Suppressor macrophage (primary cell): ENCODE results near the gene ANAPC2.

Experiments used
- DNase-seq, 4 experiments: peaks; one replicate each; pipeline ENCODE4 v3.0.0-alpha.2; 2020 to 2022

ANAPC2 gene

GRCh38 chr9:137191691-137192447, 3.5 kb upstream of the ANAPC2 start:
- DNase-seq: no peak

DNA sequence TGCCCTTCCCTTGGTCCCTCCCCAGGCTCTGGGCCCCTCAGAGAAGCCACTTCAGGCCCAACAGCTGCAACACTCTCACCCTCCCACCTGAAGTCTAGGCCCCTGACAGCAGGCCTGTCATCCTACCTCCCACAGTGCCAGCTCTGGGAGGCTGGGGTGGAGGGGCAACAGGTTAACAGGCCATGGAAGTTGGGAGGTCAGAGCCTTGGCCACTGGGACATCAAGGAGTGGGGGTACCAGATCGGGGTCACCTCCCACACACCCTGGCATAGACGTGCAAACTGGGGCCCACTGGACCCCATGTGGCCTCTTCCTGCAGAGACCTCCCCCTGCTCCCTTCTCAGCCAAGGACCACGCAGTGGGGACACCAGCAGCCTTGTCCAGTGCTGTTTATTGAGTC, 2.9 kb upstream of the ANAPC2 start:
- DNase-seq: no peak

GRCh38 chr9:137190315-137190856, 2.0 kb upstream of the ANAPC2 start:
- DNase-seq: no peak

- DNase-seq: no peak
Measured at GRCh38 chr9:137189297-137190295, 1.2 kb upstream of the ANAPC2 start.

DNA sequence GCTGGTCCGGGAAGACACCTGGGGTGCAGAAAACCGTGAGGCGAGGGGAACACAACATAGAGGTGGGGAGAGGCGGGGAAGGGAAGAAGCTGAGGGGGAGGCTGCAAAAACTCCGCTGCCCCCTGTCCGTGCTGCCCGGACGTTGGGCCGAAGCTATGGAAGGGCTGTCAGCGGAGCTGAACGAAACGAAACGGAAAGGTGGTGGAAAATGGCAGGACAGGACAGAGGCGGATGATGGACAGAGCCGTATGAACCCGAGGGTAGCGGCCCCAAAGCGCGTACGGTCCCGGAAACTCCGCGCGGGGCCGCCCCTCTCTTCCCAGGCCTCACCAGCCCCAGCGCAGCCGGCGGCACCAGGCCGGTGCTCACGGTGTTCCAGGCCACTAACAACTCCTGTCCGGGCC, 272 bp downstream of the ANAPC2 start:
- no peak for DNase-seq

- DNase-seq: no peak
Measured at GRCh38 chr9:137187386-137187785, 974 bp downstream of the ANAPC2 start.

GRCh38 chr9:137186385-137186784, 2.0 kb downstream of the ANAPC2 start:
- no peak for DNase-seq

- DNase-seq: no peak
Measured at GRCh38 chr9:137185921-137186320, 2.4 kb downstream of the ANAPC2 start.

DNA sequence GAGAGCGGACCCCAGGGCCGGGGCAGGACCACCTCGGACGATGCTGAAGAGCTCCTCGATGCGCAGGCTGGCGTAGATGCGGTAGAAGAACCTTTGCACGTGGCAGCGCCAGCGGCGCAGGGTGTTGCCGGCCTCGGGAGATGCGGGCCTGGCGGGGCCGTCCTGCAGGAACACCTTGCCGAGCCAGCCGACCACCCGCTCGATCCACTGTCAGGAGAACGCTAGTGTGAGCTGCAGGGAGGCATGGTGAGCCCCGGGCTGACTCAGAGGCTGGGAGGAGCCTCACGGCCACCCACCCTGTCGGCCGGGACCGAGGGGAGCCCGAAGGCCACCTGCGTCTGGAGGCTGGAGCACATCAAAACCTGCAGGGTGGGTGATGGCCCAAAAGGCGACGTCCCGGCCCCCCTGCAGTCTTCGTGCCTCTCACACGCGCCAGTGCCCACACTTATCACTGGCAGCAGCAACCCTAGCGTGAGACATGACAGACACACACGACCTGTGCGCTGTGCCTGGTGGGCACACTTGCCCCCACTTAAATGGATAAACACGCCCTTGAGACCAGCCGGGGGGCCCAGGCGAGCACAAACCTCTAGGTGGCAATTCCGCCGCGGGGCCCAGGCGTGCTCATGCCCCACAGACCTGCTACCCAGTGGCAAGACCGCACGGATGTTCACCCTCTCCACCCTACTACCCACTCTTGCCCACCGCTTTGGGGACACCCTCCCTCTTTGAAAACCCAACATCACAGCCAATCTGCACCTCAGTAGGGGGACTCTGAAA, 3.3 kb downstream of the ANAPC2 start:
- no peak for DNase-seq

- no peak for DNase-seq
Measured at GRCh38 chr9:137183980-137184595, 4.3 kb downstream of the ANAPC2 start.

GRCh38 chr9:137182836-137183235, 5.5 kb downstream of the ANAPC2 start:
- DNase-seq: no peak

- DNase-seq: no peak
Measured at GRCh38 chr9:137181680-137182079, 6.7 kb downstream of the ANAPC2 start.

DNA sequence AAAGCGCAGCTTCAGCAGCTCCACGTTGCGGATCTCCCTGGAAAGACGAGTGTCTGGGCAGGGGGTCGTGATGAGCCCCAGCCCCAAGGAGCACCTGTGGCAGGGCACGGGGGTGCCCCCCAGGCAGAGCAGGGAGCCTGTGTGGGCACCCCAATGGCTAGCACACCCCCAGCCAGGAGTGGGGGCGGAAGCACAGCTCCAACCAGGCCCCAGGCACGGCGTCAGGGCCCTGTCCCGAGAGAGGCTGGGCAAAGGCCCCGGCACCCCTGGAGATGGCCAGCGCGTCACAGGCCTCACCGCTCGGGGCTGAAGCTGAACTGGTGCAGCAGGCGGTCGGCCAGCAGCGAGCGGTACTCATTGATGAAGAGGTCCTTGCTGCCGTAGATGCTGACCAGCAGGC, 7.9 kb downstream of the ANAPC2 start:
- DNase-seq: no peak

GRCh38 chr9:137179761-137180160, 8.6 kb downstream of the ANAPC2 start:
- DNase-seq: no peak

DNA sequence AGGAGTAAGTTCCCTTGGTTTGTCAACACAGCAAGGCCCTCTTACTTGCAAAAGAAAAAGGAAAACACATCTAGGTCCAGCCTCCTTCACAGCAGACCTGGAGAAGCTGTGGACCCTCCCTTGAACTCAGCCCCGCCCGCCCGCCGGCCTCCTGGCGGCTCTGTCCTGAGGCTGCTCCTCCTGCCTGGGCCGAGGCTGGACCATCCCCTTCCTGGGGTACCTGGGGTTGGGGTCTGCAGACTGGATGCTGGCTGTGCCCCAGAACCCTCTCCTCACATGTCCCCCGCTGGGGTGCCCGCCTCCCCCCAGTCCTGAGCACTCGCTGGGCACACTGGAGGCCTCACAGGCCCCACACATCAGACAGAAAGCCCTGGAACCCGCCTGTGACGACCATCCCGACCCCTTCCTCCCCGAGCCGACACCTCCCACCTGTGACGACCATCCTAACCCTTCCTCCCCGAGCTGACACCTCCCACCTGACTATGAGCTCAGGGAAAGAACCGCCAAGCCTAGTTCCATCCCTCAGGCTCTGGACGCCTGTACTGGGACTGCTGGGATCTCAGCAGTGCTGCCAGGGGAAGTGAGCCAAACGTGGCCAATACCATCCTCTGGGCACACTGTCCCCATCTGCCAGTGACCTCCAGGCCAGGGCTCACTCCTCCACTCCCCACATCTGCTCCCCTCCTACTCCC, 9.3 kb downstream of the ANAPC2 start:
- no peak for DNase-seq

- DNase-seq: no peak
Measured at GRCh38 chr9:137178201-137178938, 10.0 kb downstream of the ANAPC2 start.

DNA sequence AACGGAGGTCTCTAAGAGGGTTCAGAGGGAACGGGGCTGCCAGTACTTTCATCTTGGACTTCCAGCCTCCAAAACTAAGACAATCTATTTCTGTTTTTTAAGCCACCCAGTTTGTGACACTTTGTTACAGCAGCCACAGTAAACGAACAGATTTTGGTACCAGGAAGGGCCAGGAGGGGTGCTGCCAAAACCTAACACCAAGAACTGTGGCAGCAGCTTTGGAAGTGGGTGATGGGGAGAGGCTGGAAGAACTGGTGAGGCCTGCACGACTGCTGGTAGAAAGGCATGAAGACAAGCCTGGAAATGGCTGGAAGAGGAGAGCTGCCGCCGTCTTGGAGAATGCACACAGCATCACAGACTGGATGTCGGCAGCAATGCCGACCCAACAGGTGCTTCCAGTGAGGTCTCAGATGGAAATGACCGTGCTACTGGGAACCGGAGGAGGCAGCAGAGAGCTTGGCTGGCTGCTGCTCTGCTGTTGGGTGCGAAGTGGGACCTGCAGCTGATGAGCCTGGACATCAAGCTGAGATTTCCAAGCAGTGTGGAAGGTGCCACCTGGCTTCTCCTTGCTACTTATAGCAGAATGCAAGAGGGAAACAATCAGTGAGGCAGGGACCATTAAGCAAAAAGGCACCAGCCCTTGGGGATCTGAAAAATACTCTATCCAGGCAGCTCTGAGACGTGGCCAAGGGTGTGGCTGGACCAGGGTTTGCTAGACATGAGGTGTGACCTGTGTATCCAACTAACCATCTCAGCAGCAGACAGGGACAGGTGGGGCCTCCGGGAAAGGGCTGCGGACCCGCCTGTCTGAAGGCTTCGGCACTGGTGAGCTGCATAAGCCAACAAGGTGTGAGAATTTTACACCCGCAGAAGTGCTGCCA, 11.8 kb downstream of the ANAPC2 start:
- DNase-seq: peak in 2 of 4 experiments; percentile 42 to 45

GRCh38 chr9:137175345-137175961, 12.9 kb downstream of the ANAPC2 start:
- DNase-seq: no peak

DNA sequence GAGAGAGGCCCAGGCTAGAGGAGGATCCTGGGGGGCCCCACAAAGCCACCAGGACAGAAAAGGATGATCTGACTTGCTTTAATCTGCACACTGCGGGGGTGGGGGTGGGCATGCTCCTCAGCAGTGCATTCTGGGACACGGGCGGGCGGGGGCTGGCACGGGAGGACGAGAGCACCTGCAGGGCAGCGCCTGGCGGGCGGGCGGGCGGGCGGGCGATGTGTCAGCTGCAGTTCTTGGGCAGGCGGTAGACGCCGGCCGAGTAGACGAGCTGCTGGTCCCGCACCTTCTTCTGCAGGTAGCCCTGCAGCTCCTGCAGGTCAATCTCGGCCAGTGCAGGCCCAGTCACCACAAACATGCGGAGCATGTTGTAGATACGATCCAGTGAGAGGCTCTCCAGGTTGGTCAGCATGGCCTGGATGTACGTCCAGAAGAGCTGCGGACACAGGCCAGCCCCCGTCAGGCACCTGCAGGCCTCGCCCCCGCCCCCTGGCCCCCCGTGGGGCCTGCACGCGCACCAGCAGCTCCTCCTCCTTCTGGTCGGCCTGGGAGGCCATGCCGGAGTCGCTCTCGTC, 13.6 kb downstream of the ANAPC2 start:
- DNase-seq: no peak
